Measurements from ENCODE around the gene FAM151B. TPM values are rescaled to one million over a fixed set of nuclear protein-coding genes. Genes with fewer than 3 reads are reported as not detected.

Gene FAM151B
- total and polyA plus RNA-seq, 2 of the 13 experiments (the other 11 are each of a cell fraction or from before 2014, with no cell fraction given): 0.61 to 1.0 TPM

- TF ChIP-seq ZNF44 (CRISPR knock-in tag; IDR thresholded peaks at IDR 0.05) (no peak), PAXIP1 (CRISPR knock-in tag; conservative IDR thresholded peaks at IDR 0.05) (peak; percentile 58), SP4 (CRISPR knock-in tag; IDR thresholded peaks at IDR 0.05) (peak; percentile 84; the same call in 1 of the 2 replicates), ZFP36L1 (CRISPR knock-in tag; IDR thresholded peaks at IDR 0.05) (no peak), CREBL2 (CRISPR knock-in tag; IDR thresholded peaks at IDR 0.05; ENCODE audit: borderline replicate concordance) (no peak), ZBTB14 (CRISPR knock-in tag; IDR thresholded peaks at IDR 0.05) (peak; percentile 96), MTA1 (CRISPR knock-in tag; IDR thresholded peaks at IDR 0.05; ENCODE audit: borderline replicate concordance) (0 out of 2 replicates have a peak, but pooled peaks have one; percentile 35), MBNL3 (CRISPR knock-in tag; conservative IDR thresholded peaks at IDR 0.05) (no peak), ZNF12 (CRISPR knock-in tag; IDR thresholded peaks at IDR 0.05) (peak; percentile 18; the same call in 1 of the 2 replicates), UBTF (CRISPR knock-in tag; IDR thresholded peaks at IDR 0.05) (peak; percentile 97), NFYC (CRISPR knock-in tag; IDR thresholded peaks at IDR 0.05) (peak; percentile 42), CHD4 (IDR thresholded peaks at IDR 0.05; ENCODE audit: borderline replicate concordance, low read length) (no peak), TP53 (CRISPR knock-in tag; conservative IDR thresholded peaks at IDR 0.05) (no peak), HNRNPLL (IDR thresholded peaks at IDR 0.05; ENCODE audit: low read depth, low read length, poor library complexity, severe bottlenecking) (peak; percentile 94), DR1 (CRISPR knock-in tag; IDR thresholded peaks at IDR 0.05) (peak; percentile 70), KDM6A (CRISPR knock-in tag; IDR thresholded peaks at IDR 0.05; ENCODE audit: low read depth) (no peak), NFIB (CRISPR knock-in tag; IDR thresholded peaks at IDR 0.05; ENCODE audit: borderline replicate concordance) (no peak), ZNF547 (CRISPR knock-in tag; IDR thresholded peaks at IDR 0.05) (peak; percentile 75; the same call in 1 of the 2 replicates), PPARG (CRISPR knock-in tag; conservative IDR thresholded peaks at IDR 0.05) (no peak; the same call in 1 of the 2 replicates), ADNP (CRISPR knock-in tag; IDR thresholded peaks at IDR 0.05) (no peak)
- TF ChIP-seq, protein P1, sequence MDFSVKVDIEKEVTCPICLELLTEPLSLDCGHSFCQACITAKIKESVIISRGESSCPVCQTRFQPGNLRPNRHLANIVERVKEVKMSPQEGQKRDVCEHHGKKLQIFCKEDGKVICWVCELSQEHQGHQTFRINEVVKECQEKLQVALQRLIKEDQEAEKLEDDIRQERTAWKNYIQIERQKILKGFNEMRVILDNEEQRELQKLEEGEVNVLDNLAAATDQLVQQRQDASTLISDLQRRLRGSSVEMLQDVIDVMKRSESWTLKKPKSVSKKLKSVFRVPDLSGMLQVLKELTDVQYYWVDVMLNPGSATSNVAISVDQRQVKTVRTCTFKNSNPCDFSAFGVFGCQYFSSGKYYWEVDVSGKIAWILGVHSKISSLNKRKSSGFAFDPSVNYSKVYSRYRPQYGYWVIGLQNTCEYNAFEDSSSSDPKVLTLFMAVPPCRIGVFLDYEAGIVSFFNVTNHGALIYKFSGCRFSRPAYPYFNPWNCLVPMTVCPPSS (IDR thresholded peaks at IDR 0.05): no peak
Observed at GRCh38 chr5:80487829-80488721, at the start of gene FAM151B (continued).

Measured in HepG2 (cell line).